Neuronal stem cell (in vitro differentiated cells): Measurements from ENCODE around the gene DLG2.
A peak's percentile ranks its signal among the peaks of the same experiment; 100 is the strongest.

Experiments
- DNase-seq: peaks from one replicate; pipeline ENCODE4 v3.0.0-alpha.2; 2013; ENCODE audit warnings: low spot score
- H2AFZ ChIP-seq: one replicate; pipeline ENCODE4 v1.6.1; 2013; ENCODE audit warnings: mild to moderate bottlenecking, low read length, inconsistent platforms
- H2AK5ac ChIP-seq: 2 replicates; pipeline ENCODE4 v1.6.1; 2013; ENCODE audit warnings: low read depth, mild to moderate bottlenecking, inconsistent platforms, low read length, moderate library complexity, mixed read lengths
- H2BK120ac ChIP-seq: 2 replicates; pipeline ENCODE4 v1.6.1; 2013; ENCODE audit warnings: low read depth, mild to moderate bottlenecking, inconsistent platforms, low read length, moderate library complexity, mixed read lengths
- H2BK12ac ChIP-seq: one replicate; pipeline ENCODE4 v1.6.1; 2013; ENCODE audit warnings: low read length, inconsistent platforms
- H2BK15ac ChIP-seq: 2 replicates; pipeline ENCODE4 v1.6.1; 2013; ENCODE audit warnings: mild to moderate bottlenecking, low read length, inconsistent platforms, mixed read lengths
- H2BK5ac ChIP-seq: one replicate; pipeline ENCODE4 v1.6.1; 2013; ENCODE audit warnings: inconsistent platforms, mild to moderate bottlenecking, low read length, moderate library complexity
- H3K14ac ChIP-seq: one replicate; pipeline ENCODE4 v1.6.1; 2013; ENCODE audit warnings: low read length, inconsistent platforms
- H3K18ac ChIP-seq: 2 replicates; pipeline ENCODE4 v1.6.1; 2013; ENCODE audit warnings: low read length, inconsistent platforms
- H3K23ac ChIP-seq: 2 replicates; pipeline ENCODE4 v1.6.1; 2013; ENCODE audit warnings: low read depth, mild to moderate bottlenecking, mixed read lengths, low read length, inconsistent platforms; ENCODE audit not compliant: poor library complexity
- H3K27ac ChIP-seq: replicated peaks from 3 replicates; pipeline ENCODE4 v1.5.1; 2013; ENCODE audit warnings: low read length, inconsistent platforms
- H3K27me3 ChIP-seq, 3 experiments: 2 replicates each; pipeline ENCODE4 v1.6.1; 2013; ENCODE audit warnings: low read length in 3 of 3, mild to moderate bottlenecking in 2 of 3, inconsistent platforms in 1 of 3, low read depth in 1 of 3, mixed read lengths in 1 of 3, moderate library complexity in 1 of 3; ENCODE audit not compliant: control insufficient read depth in 3 of 3, insufficient read depth in 3 of 3
- H3K36me3 ChIP-seq, 2 donors: replicated peaks in 1 of 2; 2 replicates each; pipeline ENCODE4 v1.6.1; 2013; ENCODE audit warnings: low read length in 2 of 2; ENCODE audit not compliant: control insufficient read depth in 2 of 2, insufficient read depth in 2 of 2
- H3K4ac ChIP-seq: 2 replicates; pipeline ENCODE4 v1.6.1; 2013; ENCODE audit warnings: inconsistent platforms, mild to moderate bottlenecking, low read length, moderate library complexity
- H3K4me1 ChIP-seq, 2 donors: 1 replicate in 1 of 2; 2 replicates in 1 of 2; pipeline ENCODE4 v1.6.1; 2013; ENCODE audit warnings: low read length in 2 of 2, low read depth in 1 of 2; ENCODE audit not compliant: control insufficient read depth in 2 of 2, insufficient read depth in 1 of 2
- H3K4me2 ChIP-seq: one replicate; pipeline ENCODE4 v1.6.1; 2013; ENCODE audit warnings: mild to moderate bottlenecking, low read length, inconsistent platforms; ENCODE audit not compliant: insufficient read depth, poor library complexity, severe bottlenecking
- H3K4me3 ChIP-seq, 2 donors: 2 replicates each; pipeline ENCODE4 v1.5.1; 2013; ENCODE audit warnings: low read length in 2 of 2, mild to moderate bottlenecking in 2 of 2, inconsistent platforms in 1 of 2, moderate library complexity in 1 of 2
- H3K79me1 ChIP-seq: one replicate; pipeline ENCODE4 v1.6.1; 2013; ENCODE audit warnings: low read depth, mild to moderate bottlenecking, inconsistent platforms, low read length, moderate library complexity
- H3K9ac ChIP-seq: one replicate; pipeline ENCODE4 v1.6.1; 2013; ENCODE audit warnings: mild to moderate bottlenecking, low read depth, low read length, inconsistent platforms; ENCODE audit not compliant: poor library complexity
- H3K9me3 ChIP-seq, 2 donors: replicated peaks in 1 of 2; 2 replicates each; pipeline versions ENCODE3 to v1.6.1; 2013; ENCODE audit warnings: low read length in 2 of 2, mild to moderate bottlenecking in 2 of 2, inconsistent platforms in 1 of 2, low read depth in 1 of 2, mixed read lengths in 1 of 2, moderate library complexity in 1 of 2; ENCODE audit not compliant: control insufficient read depth in 2 of 2, insufficient read depth in 1 of 2
- H4K8ac ChIP-seq: one replicate; pipeline ENCODE4 v1.6.1; 2013; ENCODE audit warnings: low read depth, mild to moderate bottlenecking, inconsistent platforms, low read length, moderate library complexity
- H4K91ac ChIP-seq: one replicate; pipeline ENCODE4 v1.6.1; 2013; ENCODE audit warnings: low read length, low read depth, mild to moderate bottlenecking, inconsistent platforms; ENCODE audit not compliant: poor library complexity
- WGBS, 2 donors: extraction: QIAGEN DNeasy Blood & Tissue Kit; methylation state at CpG; one replicate each; pipeline ENCODE4 v1.1.7; 2013; ENCODE audit warnings: missing lambda C conversion rate in 2 of 2, mixed read lengths in 1 of 2; ENCODE audit not compliant: insufficient read length in 2 of 2, insufficient replicate concordance in 1 of 2; ENCODE audit errors: extremely low coverage in 2 of 2; 5-methylcytosine and 5-hydroxymethylcytosine counted together

DLG2 gene

GRCh38 chr11:83909579-83910534, 1717.3 kb downstream of the DLG2 start:
- H4K8ac ChIP-seq, result no peak overlapping the region
- H3K79me1 ChIP-seq, result no peaks in the 10 kb centered on the region
- no peak overlapping the region for H2BK12ac ChIP-seq
- H2BK120ac ChIP-seq, result no peak overlapping the region
- no peak overlapping the region for H2BK5ac ChIP-seq
- no peak overlapping the region for H2AFZ ChIP-seq
- H3K4me2 ChIP-seq, result no peak overlapping the region
- H3K23ac ChIP-seq, result no peak overlapping the region
- no peak overlapping the region for H4K91ac ChIP-seq
- no peaks in the 10 kb centered on the region for H3K36me3 ChIP-seq
- H3K9ac ChIP-seq, result no peak overlapping the region
- H3K4me3 ChIP-seq, result no peak overlapping the region
- H3K18ac ChIP-seq, result no peak overlapping the region
- DNase-seq, result no peak
- no peak overlapping the region for H2AK5ac ChIP-seq
- no peaks in the 10 kb centered on the region for H3K4me1 ChIP-seq
- H3K27ac ChIP-seq, result no peak overlapping the region
- no peak overlapping the region for H3K14ac ChIP-seq
- no peak overlapping the region for H3K4ac ChIP-seq
- no CpG with 5 or more reads among the region's 5 CpGs for WGBS, 2 donors
- no peaks in the 10 kb centered on the region for H3K27me3 ChIP-seq
- no peak overlapping the region for H2BK15ac ChIP-seq
- no peaks in the 10 kb centered on the region for H3K9me3 ChIP-seq

GRCh38 chr11:83908298-83908856, 1718.8 kb downstream of the DLG2 start:
- no peak overlapping the region for H3K14ac ChIP-seq
- no peaks in the 10 kb centered on the region for H3K4me1 ChIP-seq
- no peak overlapping the region for H4K8ac ChIP-seq
- no peak overlapping the region for H3K18ac ChIP-seq
- no peak overlapping the region for H2BK12ac ChIP-seq
- H3K27me3 ChIP-seq, result no peaks in the 10 kb centered on the region
- no peak overlapping the region for H2AFZ ChIP-seq
- no peak overlapping the region for H4K91ac ChIP-seq
- WGBS, 2 donors, result no CpG with 5 or more reads among the region's 7 CpGs
- H2BK120ac ChIP-seq, result no peak overlapping the region
- no peak overlapping the region for H2BK5ac ChIP-seq
- no peak overlapping the region for H3K4ac ChIP-seq
- no peaks in the 10 kb centered on the region for H3K36me3 ChIP-seq
- H3K23ac ChIP-seq, result no peak overlapping the region
- no peak overlapping the region for H3K4me2 ChIP-seq
- H2AK5ac ChIP-seq, result no peak overlapping the region
- H3K27ac ChIP-seq, result no peak overlapping the region
- no peak overlapping the region for H3K4me3 ChIP-seq
- no peak overlapping the region for H2BK15ac ChIP-seq
- no peak overlapping the region for H3K9ac ChIP-seq
- DNase-seq, result no peak
- no peaks in the 10 kb centered on the region for H3K9me3 ChIP-seq
- no peaks in the 10 kb centered on the region for H3K79me1 ChIP-seq

- Histone ChIP-seq H3K9ac (no peak overlapping the region), H4K91ac (no peak overlapping the region), H3K27ac (peak overlapping the region; percentile 57), H2AK5ac (no peak overlapping the region), H3K4me1 (peaks cover 3 to 6% of the 10 kb centered on the region in 2 donors), H2BK15ac (no peak overlapping the region), H3K4me3 (no peak overlapping the region), H3K9me3 (peaks cover 0 to 3% of the 10 kb centered on the region in 2 donors), H3K14ac (no peak overlapping the region), H3K4me2 (no peak overlapping the region), H3K79me1 (no peaks in the 10 kb centered on the region), H3K18ac (no peak overlapping the region), H2BK12ac (no peak overlapping the region), H3K36me3 (no peaks in the 10 kb centered on the region), H4K8ac (no peak overlapping the region), H2AFZ (peak overlapping the region; percentile 79), H2BK5ac (no peak overlapping the region), H3K27me3 (no peaks in the 10 kb centered on the region), H3K4ac (no peak overlapping the region), H3K23ac (no peak overlapping the region), H2BK120ac (no peak overlapping the region)
- peak; percentile 24 for DNase-seq
Measured at GRCh38 chr11:83895516-83895915, 1731.6 kb downstream of the DLG2 start.

DNA sequence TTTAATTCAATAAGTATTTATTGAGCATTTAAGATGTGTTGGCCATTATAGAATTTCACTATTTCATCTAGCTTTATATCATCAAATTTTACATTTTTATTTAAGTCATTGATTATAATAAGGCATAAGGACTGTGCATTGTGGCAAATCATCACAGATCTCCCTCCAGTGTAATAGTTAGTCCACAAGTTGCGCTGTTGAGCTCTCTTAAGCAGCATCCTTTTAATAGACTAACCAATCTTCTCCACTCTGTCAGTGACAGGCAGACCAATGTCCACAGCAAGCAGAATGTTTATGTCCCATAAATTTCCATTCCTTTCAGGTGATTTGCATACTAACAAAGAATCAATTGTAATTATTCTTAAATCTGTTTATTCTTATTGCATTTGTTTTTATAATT, 1745.7 kb downstream of the DLG2 start:
- Histone ChIP-seq H3K9me3 (peaks cover 0 to 2% of the 10 kb centered on the region in 2 donors), H3K79me1 (no peaks in the 10 kb centered on the region), H3K27me3 (no peaks in the 10 kb centered on the region), H2BK12ac (no peak overlapping the region), H3K4ac (no peak overlapping the region), H3K18ac (no peak overlapping the region), H3K4me2 (no peak overlapping the region), H3K9ac (no peak overlapping the region), H3K4me1 (no peaks in the 10 kb centered on the region), H3K36me3 (no peaks in the 10 kb centered on the region), H2BK120ac (no peak overlapping the region), H2BK15ac (no peak overlapping the region), H2AK5ac (no peak overlapping the region), H2BK5ac (no peak overlapping the region), H3K23ac (no peak overlapping the region), H2AFZ (no peak overlapping the region), H3K4me3 (no peak overlapping the region), H4K8ac (no peak overlapping the region), H3K14ac (no peak overlapping the region), H4K91ac (no peak overlapping the region), H3K27ac (no peak overlapping the region)
- no peak for DNase-seq
- no CpG with 5 or more reads among the region's 1 CpG for WGBS, 2 donors
